GM19023 (cell line): ENCODE data around the gene JPH4.

Experiments
- ATAC-seq: cut with Tn5 transposase; IDR thresholded peaks from one replicate; pipeline ENCODE4 v1.9.1; 2021; ENCODE audit warnings: mild to moderate bottlenecking, moderate library complexity; ENCODE audit not compliant: unreplicated experiment

Gene JPH4

GRCh38 chr14:23578560-23579310 is at the start of gene JPH4:
TSS of gene JPH4 (minus strand) at chr14:23578790. CDS start at chr14:23577453, 1,337 bp downstream.
- ATAC-seq = no peak

DNA sequence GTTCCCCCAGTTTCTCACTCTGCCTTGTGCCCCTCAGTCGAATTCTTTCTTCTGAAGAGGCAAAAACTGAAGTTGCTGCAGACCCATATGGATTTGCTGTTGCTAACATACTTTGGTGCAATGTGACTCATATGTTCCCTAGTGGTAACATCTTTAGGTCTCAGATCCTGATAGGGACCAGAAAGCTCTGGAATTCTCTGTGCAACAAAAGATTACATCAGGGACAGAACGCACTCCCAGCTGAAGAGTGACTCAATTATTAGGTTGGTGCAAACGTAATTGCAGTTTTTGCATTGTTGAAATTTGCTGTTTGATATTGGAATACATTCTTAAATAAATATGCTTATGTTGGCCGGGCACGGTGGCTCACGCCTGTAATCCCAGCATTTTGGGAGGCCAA is 49.4 kb upstream of the JPH4 start:
- no peak for ATAC-seq

GRCh38 chr14:23626946-23627345 is 48.4 kb upstream of the JPH4 start:
- no peak for ATAC-seq

DNA sequence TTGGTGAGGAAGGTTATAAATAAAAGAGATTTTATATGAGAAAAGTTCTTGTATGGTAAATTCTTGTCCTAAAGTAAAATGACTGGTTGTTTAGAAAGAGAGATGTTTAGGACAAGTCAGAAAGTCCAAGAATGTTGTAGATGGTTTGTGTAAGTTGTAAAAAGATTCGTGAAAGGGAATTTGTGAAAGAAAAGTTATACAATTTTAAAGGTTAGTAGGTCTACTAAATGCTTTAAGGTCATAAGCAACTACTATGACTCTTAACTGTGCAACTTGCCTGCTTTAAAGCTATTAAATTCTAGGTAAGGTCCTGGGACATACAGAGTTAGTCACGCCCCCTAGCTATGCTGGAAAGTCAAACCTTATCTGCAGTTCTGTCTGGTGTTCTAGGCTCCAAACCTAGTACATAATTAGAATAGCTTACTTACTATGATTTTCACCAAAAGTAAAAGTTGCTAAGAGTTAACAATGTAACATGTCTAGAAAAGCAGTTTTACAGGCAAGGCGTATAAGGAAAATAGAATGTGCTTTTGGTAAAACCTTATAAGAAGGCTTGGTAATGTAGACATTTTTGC is 46.3 kb upstream of the JPH4 start:
- ATAC-seq = no peak

DNA sequence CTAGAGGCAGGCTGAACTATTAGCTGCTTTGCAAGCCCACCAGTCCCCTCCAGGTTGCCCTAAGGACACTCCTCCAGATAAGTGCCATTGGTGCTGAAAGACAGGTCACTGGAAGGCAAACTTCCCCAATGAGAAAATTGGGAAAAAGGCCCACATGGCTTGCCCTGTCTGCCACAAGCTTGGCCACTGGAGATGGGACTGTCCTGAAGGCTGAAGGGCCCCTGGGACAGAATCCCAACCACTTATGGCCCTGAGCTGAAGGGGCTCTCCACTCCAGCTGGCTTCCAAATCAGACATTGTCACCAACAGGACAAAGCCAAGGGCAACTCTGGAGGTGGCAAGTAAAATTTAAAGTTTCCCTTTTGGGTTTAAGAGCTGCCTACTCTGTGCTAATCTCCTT is 45.4 kb upstream of the JPH4 start:
- no peak for ATAC-seq

- no peak for ATAC-seq
Observed at GRCh38 chr14:23622990-23623389, 44.4 kb upstream of the JPH4 start.

DNA sequence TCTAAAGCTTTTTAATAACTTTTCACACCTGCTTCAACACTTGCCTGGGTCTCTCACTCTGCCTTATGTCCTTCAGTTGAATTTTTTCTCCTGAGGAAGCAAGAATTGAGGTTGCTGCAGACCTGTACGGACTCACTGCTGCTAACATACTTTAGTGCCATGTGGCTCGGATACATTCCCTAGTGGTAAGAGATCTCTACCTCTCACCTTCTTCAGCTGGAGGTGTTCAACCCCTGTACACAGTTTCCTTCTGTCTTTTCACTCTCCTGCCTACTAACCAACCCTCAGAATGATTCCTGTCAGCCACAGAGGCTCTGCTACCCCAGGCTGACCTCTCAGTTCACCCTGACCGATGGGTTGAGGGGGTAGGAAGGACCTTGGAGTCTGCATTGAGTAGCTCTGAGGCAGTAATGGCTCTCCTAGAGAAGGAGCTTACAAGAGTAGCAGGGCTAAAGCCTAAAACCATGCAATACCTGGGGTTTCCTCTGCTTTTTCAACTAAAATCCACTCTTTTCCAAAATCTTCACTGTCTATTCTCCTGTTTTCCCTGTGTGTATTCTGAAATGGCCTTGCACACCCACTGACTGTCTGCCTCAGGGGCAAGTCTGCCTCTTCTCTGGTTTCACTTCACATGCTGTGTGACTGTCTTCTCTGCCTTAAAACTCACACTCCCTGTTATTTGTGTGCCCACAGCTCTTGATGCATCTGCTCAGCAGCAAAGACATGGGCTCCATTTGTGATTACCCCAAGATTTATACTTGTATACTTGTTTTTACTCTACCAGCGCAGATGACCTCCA is 43.5 kb upstream of the JPH4 start:
- ATAC-seq = no peak

- no peak for ATAC-seq
Observed at GRCh38 chr14:23621204-23621931, 42.8 kb upstream of the JPH4 start.

- no peak for ATAC-seq
Observed at GRCh38 chr14:23620177-23620702, 41.6 kb upstream of the JPH4 start.

- no peak for ATAC-seq
Observed at GRCh38 chr14:23618415-23618988, 39.9 kb upstream of the JPH4 start.

GRCh38 chr14:23617539-23617938 is 38.9 kb upstream of the JPH4 start:
- no peak for ATAC-seq

GRCh38 chr14:23615856-23616255 is 37.3 kb upstream of the JPH4 start:
- ATAC-seq = no peak

- ATAC-seq = no peak
Observed at GRCh38 chr14:23614395-23614828, 35.8 kb upstream of the JPH4 start.

GRCh38 chr14:23613242-23614070 is 34.9 kb upstream of the JPH4 start:
- ATAC-seq = no peak

GRCh38 chr14:23612802-23613201 is 34.2 kb upstream of the JPH4 start:
- ATAC-seq = no peak

DNA sequence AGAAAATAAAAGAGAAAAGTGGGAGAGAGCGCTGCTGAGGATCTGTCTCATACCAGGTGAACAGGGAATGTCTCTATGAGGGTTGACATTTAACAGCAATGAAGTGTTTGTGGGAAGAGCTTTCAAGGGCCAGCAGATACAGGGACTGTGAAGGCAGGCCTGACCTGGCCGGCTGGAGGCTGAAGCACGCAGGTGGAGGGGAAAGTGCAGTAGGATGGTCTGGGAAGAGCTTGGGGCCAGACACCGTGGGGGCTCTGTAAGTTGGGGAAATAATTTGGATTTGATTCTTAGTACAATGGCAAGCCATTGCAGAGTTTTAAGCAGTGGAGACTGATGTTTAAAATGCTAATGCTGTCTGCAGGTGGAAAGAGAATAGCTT is 33.8 kb upstream of the JPH4 start:
- no peak for ATAC-seq

DNA sequence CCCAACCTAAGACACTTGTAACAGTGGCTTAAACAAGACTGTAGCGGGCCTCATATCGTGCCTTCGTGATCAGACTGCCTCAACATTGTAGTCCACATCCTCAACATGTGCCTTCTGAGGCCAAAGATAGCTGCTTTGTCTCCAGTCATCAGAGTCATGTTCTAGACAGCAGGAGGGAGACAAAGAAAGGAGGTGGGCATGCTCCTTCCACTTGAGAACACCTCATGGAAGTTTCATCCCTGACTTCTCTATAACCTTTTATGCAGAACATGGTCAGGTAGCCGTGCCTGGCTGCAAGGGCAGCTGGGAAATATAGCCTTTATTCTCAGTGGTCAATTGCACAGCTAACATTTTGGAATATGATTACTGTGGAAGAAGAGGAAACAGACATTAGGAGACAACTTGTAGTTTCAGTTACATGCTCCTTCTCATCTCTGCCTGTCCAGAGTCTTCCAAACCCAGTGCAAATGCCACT is 32.3 kb upstream of the JPH4 start:
- no peak for ATAC-seq

DNA sequence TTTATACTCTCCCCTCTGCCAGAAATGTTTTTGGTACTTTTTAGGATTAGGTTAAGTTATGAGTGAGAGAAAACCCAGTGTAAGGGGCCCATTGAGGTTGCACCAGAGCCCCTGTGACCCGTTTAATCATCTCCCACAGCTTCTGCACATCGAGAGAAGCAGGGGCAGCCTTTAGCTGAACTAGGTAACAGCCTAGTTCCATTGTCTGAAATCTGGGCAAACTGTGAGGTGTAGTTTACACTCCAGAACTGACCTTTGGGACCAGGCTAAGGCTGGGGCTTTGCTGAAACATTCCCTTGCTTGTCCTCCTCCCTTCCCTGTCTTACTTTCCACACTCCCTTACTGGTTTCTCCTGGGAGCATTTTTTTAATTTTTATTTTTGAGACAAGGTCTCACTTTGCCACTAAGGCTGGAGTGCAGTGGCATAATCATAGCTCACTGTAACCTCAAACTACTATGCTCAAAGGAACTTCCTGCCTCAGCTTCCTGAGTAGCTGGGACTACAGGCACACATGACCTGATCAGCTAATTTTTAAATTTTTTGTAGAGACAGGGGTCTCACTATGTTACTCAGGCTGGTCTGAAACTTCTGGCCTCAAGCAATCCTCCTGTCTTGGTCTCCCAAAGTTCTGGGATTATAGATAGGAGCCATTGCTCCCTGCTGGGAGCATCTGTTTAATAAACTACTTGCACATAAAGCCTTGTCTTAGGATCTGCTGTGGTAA is 31.7 kb upstream of the JPH4 start:
- no peak for ATAC-seq
